Natural killer cell (primary cell): ENCODE results near the gene DMP1. TPM values are rescaled to one million over a fixed set of nuclear protein-coding genes. Genes with fewer than 3 reads are reported as not detected.

Source experiments
- ATAC-seq, 3 donors: fragments of 150-1000 bp in 2 of 3; fragments of 200-7000 bp in 1 of 3; cut with Tn5 transposase; 1 replicate in 1 of 3; 2 replicates in 2 of 3; pipeline ENCODE4 v1.10.0; 2021; ENCODE audit warnings: mild to moderate bottlenecking in 2 of 3, moderate library complexity in 2 of 3
- DNase-seq, 2 donors: peaks; one replicate each; pipeline versions ENCODE4 v3.0.0 to v3.0.0-alpha.2; 2013 to 2021; ENCODE audit warnings: mixed read lengths in 1 of 2
- H3K27ac ChIP-seq: one replicate; pipeline ENCODE4 v1.5.1; 2013; ENCODE audit warnings: mild to moderate bottlenecking, low read length
- H3K27me3 ChIP-seq: one replicate; pipeline ENCODE4 v1.6.1; 2013; ENCODE audit warnings: low read length; ENCODE audit not compliant: control insufficient read depth, insufficient read depth
- H3K36me3 ChIP-seq: one replicate; pipeline ENCODE4 v1.6.1; 2013; ENCODE audit warnings: low read length; ENCODE audit not compliant: control insufficient read depth, insufficient read depth
- H3K4me1 ChIP-seq: one replicate; pipeline ENCODE4 v1.6.1; 2013; ENCODE audit warnings: low read length; ENCODE audit not compliant: control insufficient read depth, insufficient read depth
- H3K4me3 ChIP-seq: one replicate; pipeline ENCODE4 v1.5.1; 2013; ENCODE audit warnings: low read length
- H3K9me3 ChIP-seq: one replicate; pipeline ENCODE4 v1.6.1; 2013; ENCODE audit warnings: low read length; ENCODE audit not compliant: control insufficient read depth, insufficient read depth
- H3K27ac Mint-ChIP-seq, 2 donors: one replicate each; pipeline ENCODE4 v1.8.0; 2022; ENCODE audit warnings: mild to moderate bottlenecking in 2 of 2, mixed read lengths in 2 of 2, moderate library complexity in 1 of 2
- H3K27me3 Mint-ChIP-seq, 2 donors: one replicate each; pipeline ENCODE4 v1.8.0; 2022; ENCODE audit warnings: low read depth in 2 of 2, mixed read lengths in 2 of 2
- H3K36me3 Mint-ChIP-seq: one replicate; pipeline ENCODE4 v1.8.0; 2022; ENCODE audit warnings: mixed read lengths
- H3K4me1 Mint-ChIP-seq, 2 donors: one replicate each; pipeline ENCODE4 v1.8.0; 2022; ENCODE audit warnings: mixed read lengths in 2 of 2
- H3K4me3 Mint-ChIP-seq: one replicate; pipeline ENCODE4 v1.8.0; 2022; ENCODE audit warnings: mild to moderate bottlenecking, moderate library complexity, mixed read lengths
- H3K9me3 Mint-ChIP-seq, 2 donors: one replicate each; pipeline ENCODE4 v1.8.0; 2022; ENCODE audit warnings: mixed read lengths in 2 of 2
- CTCF ChIP-seq: fragments of 200-600 bp; IDR thresholded peaks from one replicate; pipeline ENCODE4 v1.8.0; 2022; ENCODE audit warnings: antibody characterized with exemption
- WGBS: methylation state at CpG from one replicate; pipeline ENCODE4 v1.1.7; 2013; ENCODE audit warnings: missing lambda C conversion rate; ENCODE audit not compliant: insufficient coverage; 5-methylcytosine and 5-hydroxymethylcytosine counted together
- intact Hi-C: fragments of 100-400 bp; cut with micrococcal nuclease; formaldehyde crosslinking; loops from one replicate; pipeline ENCODE4 v1.14.2; 2022
- total RNA-seq, 4 donors: library from RNA; stranded (reverse); fragments of 120-200 nt in 1 of 4; gene quantifications; one replicate each; pipeline versions ENCODE4 v1.2.3 to v1.2.4, GENCODE V29; 2013 to 2022

Gene DMP1
- not detected for total RNA-seq
- not detected for total RNA-seq (2013)

DNA sequence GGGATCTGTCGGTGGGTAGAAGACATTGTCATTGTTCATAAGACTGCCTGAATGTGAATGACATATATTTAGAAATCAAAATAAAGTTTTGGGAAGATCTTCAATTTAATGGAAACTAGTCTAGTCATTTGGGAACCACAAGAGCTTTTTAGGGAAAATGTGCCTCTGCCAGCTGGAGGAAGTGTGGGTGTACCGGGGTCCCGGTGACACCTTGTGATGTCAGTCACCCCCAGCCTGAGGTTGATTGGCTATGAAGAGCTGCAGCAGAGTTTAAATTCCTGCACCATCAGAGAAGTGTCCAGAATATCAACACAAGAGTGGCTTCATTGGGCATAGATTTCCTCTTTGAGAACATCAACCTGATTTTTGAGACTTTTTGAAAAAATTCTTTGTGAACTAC, at the start of gene DMP1:
TSS of gene DMP1 (plus strand) at position 301 of the 400 bp plus-strand sequence. CDS start 6,213 bp downstream, outside the sequence.
- no peaks in the 10 kb centered on the region for H3K27me3 ChIP-seq
- Mint-ChIP-seq H3K27ac (no peak within 1 kb of the TSS), H3K27me3 (peaks cover 4 to 27% of the 10 kb centered on the region in 2 donors), H3K4me1 (no peaks in the 10 kb centered on the region), H3K9me3 (no peaks in the 10 kb centered on the region), H3K36me3 (no peaks in the 10 kb centered on the region), H3K4me3 (no peak within 1 kb of the TSS)
- 93% methylated on average over 3 of the region's 3 CpGs for WGBS
- DNase-seq (no peak), ATAC-seq (no peak)
- TF ChIP-seq CTCF = no peak
- intact Hi-C loops = no loop called here
- no peak within 1 kb of the TSS for H3K4me3 ChIP-seq
- H3K9me3 ChIP-seq = no peaks in the 10 kb centered on the region
- no peaks in the 10 kb centered on the region for H3K36me3 ChIP-seq
- H3K27ac ChIP-seq = no peak within 1 kb of the TSS
- H3K4me1 ChIP-seq = no peaks in the 10 kb centered on the region

GRCh38 chr4:87601361-87601760, 48.7 kb upstream of the DMP1 start:
- ATAC-seq (no peak), DNase-seq (no peak)
- Mint-ChIP-seq H3K4me1 (no peaks in the 10 kb centered on the region), H3K27ac (no peak overlapping the region), H3K9me3 (no peaks in the 10 kb centered on the region), H3K27me3 (peaks cover 2 to 29% of the 10 kb centered on the region in 2 donors), H3K36me3 (peaks cover 6% of the 10 kb centered on the region), H3K4me3 (no peak overlapping the region)
- H3K27me3 ChIP-seq = no peaks in the 10 kb centered on the region
- no peaks in the 10 kb centered on the region for H3K9me3 ChIP-seq
- no peak overlapping the region for H3K27ac ChIP-seq
- intact Hi-C loops = no loop called here
- TF ChIP-seq CTCF = no peak
- H3K4me3 ChIP-seq = no peak overlapping the region
- H3K4me1 ChIP-seq = no peaks in the 10 kb centered on the region
- no peaks in the 10 kb centered on the region for H3K36me3 ChIP-seq

- no peaks in the 10 kb centered on the region for H3K27me3 Mint-ChIP-seq
- Histone ChIP-seq H3K4me3 (no peak within 1 kb of the TSS), H3K36me3 (no peaks in the 10 kb centered on the region), H3K27me3 (peaks cover 2% of the 10 kb centered on the region), H3K9me3 (no peaks in the 10 kb centered on the region), H3K27ac (no peak within 1 kb of the TSS), H3K4me1 (no peaks in the 10 kb centered on the region)
- 83% methylated on average over 1 of the region's 4 CpGs for WGBS
- ATAC-seq (no peak), DNase-seq (no peak)
- no peaks in the 10 kb centered on the region for H3K4me1 Mint-ChIP-seq
- no peak within 1 kb of the TSS for H3K27ac Mint-ChIP-seq
- TF ChIP-seq CTCF = no peak
- intact Hi-C loops = no loop called here
- H3K36me3 Mint-ChIP-seq = no peaks in the 10 kb centered on the region
- no peak within 1 kb of the TSS for H3K4me3 Mint-ChIP-seq
- H3K9me3 Mint-ChIP-seq = no peaks in the 10 kb centered on the region
Observed at GRCh38 chr4:87608229-87608628, 41.9 kb upstream of the DMP1 start, which contains the start of gene DSPP. Gene DSPP, plus strand, starts transcription at chr4:87608529. Its CDS starts 2,380 bp downstream, at chr4:87610909.

DNA sequence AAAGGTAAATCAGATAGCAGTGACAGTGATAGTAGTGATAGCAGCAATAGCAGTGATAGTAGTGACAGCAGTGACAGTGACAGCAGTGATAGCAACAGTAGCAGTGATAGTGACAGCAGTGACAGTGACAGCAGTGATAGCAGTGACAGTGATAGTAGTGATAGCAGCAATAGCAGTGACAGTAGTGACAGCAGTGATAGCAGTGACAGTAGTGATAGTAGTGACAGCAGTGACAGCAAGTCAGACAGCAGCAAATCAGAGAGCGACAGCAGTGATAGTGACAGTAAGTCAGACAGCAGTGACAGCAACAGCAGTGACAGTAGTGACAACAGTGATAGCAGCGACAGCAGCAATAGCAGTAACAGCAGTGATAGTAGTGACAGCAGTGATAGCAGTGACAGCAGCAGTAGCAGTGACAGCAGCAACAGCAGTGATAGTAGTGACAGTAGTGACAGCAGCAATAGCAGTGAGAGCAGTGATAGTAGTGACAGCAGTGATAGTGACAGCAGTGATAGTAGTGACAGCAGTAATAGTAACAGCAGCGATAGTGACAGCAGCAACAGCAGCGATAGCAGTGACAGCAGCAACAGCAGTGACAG, 35.7 kb upstream of the DMP1 start:
- ATAC-seq = no peak
- H3K36me3 ChIP-seq = no peaks in the 10 kb centered on the region
- no peak overlapping the region for H3K27ac ChIP-seq
- no peak for TF ChIP-seq CTCF
- H3K9me3 ChIP-seq = no peaks in the 10 kb centered on the region
- Mint-ChIP-seq H3K27me3 (peaks cover 7 to 9% of the 10 kb centered on the region in 2 donors), H3K9me3 (no peaks in the 10 kb centered on the region), H3K27ac (no peak overlapping the region), H3K36me3 (no peaks in the 10 kb centered on the region), H3K4me1 (no peaks in the 10 kb centered on the region), H3K4me3 (no peak overlapping the region)
- H3K4me3 ChIP-seq = no peak overlapping the region
- intact Hi-C loops = no loop called here
- DNase-seq = no peak
- 96% methylated on average over 4 of the region's 4 CpGs for WGBS
- no peaks in the 10 kb centered on the region for H3K4me1 ChIP-seq
- peaks cover 2% of the 10 kb centered on the region for H3K27me3 ChIP-seq
